ENCODE results near the gene TEDC2.
"Not testable (repeated sequence)": the region's sequence is repeated elsewhere in the genome, so short reads cannot be mapped to it uniquely, and the experiment has no call there.

Gene TEDC2

DNA sequence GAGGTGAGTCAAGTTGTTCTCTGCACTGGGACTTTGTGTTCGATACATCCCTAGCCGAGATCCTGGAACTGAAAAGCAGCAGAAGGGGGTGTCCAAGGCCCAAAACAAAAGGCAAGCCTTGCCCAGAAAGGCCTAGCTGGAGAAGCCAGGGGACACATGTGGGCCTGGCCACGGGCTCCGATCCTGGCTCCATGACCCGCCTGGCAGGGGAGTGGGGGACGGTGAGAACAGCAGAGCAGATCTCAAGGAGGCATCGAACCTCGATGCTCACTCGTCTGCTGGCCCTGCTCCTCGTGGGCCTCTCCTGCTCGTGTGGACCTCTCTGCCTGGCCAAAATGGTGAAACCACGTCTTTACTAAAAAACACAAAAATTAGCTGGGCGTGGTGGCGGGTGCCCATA lies 21.8 kb upstream of the TEDC2 start:
- no peak for DNase-seq (ENCODE audit: low spot score)

DNA sequence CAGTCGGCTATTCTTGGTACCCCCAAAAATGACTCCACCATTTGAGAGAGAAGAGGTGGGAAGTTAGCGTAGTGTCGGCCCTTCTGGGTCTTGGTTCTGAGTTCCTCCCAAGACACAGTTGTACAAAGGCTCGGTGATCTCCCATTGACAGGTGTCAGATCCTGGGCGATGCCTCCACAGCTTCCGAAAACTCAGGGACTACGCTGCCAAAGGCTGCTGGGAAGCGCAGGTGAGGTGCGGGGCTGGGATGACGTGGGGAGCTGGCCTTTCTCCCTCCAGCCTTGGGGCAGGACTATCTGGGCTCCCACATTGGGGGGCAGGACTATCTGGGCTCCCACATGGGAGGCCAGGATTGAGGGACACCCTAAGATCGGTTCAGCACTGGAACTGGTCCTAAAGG lies 20.3 kb upstream of the TEDC2 start:
- no peak for DNase-seq (ENCODE audit: low spot score)

DNA sequence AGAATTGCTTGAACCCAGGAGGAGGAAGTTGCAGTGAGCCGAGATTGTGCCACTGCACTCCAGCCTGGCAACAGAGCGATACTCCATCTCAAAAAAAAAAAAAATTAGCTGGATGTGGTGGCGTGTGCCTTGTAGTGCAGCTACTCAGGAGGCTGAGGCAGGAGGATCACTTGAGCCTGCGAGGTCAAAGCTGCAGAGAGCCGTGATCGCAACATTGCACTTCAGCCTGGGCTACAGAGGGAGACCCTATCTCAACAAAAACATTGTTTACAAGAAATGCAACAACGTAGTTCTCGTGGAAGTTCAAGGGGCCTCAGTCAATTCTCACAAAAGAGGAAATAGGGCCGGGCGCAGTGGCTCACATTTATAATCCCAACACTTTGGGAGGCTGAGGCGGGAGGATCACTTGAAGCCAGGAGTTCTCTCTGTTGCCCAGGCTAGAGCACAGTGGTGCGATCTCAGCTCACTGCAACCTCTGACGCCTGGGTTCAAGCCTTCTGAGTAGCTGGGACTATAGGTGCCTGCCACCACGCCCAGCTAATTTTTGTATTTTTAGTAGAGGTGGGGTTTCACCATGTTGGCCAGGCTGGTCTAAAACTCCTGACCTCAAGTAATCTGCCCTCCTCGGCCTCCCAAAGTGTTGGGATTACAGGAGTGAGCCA lies 18.6 kb upstream of the TEDC2 start:
- not testable (repeated sequence) for DNase-seq (ENCODE audit: low spot score)

DNA sequence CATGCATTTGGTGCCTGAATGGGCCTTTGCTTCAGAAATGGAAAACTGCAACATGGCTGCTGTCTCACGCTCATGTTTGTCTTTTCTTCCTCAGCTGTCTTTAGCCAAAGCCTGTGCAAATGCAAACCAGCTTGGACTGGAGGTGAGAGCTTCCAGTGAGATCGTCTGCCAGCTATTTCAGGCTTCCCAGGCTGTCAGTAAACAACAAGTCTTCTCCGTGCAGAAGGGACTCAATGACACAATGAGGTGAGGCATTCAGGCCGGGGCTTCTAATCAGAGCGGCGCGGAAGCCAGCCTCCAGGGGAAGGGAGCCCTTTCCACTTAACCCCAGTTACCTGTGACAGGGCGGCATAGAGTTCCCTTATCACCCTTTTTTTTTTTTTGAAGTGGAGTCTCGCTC lies 16.4 kb upstream of the TEDC2 start:
- DNase-seq (ENCODE audit: low spot score): no peak

DNA sequence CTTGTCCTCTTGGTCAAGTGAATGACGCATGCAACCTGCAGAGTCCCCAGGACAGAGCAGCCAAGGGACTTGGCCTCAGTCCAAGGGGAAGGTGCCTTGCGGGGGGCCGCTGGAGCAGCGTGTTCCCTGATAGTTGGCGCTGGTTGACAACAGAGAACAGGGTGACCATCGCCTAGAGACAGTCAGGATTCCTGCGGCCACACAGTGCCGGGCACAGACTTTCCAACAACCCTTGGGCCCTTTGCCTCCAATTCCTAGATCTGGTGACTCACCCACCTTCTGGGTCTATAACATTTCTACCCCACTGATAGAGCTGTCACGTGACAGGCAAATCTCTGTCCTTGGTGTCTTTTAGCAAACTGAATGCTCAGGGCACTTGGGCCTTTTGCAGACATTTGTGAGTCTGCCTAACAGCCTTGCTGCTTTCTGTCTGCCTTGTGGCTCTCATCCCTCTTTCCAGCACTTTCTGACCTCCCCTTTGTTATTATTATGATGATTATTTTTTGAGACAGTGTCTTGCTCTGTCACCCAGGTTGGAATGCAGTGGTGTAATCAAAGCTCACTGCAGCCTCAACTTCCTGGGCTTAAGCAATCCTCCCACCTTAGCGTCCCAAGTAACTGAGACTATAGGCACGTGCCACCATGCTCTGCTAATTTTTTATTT lies 11.9 kb upstream of the TEDC2 start:
- DNase-seq (ENCODE audit: low spot score): no peak

DNA sequence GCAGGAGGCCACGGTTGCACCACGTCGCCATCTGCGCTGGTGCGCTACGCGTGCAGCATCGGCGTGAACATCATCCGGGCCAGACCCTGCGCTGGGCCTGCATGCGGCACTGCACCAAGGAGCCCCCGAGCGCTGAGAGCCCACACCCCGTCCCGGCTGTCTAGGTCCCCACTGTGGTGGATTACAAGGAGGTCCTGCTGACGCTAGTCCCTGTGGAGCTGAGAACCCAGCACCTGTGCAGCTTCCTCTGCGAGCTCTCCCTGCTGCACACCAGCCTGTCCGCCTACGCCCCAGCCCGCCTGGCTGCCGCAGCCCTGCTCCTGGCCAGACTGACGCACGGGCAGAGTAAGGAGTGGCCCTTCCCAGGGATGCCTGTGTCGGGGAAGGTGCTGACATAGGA lies 10.8 kb upstream of the TEDC2 start:
- DNase-seq (ENCODE audit: low spot score): no peak

DNA sequence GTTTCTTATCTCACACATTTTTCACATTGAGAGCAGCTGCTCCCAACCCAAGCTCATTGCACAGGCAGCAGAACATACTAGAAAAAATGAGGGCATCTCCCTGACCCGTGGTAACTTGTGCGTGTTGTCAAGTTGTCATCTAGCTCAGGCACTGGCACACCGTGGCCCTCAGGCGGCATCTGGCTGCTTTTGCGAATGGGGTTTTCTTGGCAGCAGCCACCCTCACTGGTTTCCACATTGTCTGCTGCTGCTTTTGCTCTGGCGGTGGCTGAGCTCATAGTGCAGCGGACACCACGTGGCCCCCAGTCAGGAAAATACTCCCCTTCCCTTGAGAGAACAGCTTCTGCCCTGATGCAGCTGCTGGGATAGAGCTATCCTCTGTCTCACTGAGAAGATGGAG lies 9.4 kb upstream of the TEDC2 start:
- DNase-seq (ENCODE audit: low spot score): no peak

DNA sequence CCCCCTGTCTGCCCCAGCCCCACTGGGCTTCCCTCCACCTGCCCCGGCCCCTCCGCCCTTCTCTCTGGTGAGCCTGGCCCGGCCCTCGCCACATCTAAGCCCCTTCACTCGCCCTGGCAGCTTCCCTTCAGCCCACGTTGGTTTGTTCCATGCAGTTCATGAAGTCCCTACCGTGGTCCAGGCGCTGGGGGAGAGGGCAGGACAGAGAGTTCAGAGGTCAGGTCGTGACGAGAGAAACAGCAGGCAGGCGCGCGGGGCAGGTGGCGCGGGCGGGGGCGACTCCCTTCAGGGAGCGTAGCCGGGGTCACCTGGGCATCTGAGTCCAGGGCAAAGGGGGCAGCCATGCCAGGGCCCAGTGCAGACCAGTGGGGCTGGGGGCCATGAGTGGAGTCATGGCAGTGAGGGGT lies 8.9 kb upstream of the TEDC2 start:
- DNase-seq (ENCODE audit: low spot score): no peak

DNA sequence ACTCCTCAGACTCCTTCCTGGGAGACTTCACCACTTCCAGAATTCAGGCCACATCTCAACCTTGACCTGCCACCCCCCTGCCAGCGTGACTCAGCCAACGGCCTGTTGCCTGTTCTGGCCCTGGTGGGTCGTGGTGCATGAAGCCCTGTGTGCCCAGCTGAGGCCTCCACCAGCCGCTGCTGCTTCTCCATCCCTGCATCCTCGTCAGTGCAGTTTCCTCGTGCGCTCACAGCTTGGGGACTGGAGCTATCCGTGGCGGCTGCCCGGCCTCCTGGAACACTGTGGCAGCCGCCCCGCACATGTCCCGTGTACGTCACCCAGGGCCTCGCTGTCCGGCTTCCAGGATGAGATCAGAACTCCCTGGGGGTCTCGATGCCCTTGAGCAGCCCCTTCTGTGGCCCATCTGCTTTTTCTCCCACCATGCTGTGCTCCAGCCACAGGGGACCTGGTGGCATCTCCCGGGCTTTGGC lies 8.0 kb upstream of the TEDC2 start:
- DNase-seq (ENCODE audit: low spot score): no peak

DNA sequence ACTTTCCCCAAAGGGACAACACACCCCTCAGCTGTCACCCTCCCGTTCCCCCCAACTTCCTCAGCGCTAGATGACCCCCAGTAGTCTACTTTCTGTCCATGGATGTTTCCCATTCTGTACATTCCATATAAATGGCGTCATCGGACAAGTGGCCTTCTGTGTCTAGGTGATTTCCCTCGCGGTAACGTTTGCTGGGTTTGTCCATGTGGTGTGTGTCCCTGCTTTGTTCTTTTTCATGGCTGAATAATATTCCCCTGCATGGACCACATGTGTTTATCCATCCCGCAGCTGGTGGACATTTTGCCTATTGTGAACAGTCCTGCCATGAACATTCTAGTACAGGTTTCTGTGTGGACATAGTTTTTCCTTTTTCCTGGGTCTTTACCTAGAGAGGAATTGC lies 7.3 kb upstream of the TEDC2 start:
- DNase-seq (ENCODE audit: low spot score): no peak

DNA sequence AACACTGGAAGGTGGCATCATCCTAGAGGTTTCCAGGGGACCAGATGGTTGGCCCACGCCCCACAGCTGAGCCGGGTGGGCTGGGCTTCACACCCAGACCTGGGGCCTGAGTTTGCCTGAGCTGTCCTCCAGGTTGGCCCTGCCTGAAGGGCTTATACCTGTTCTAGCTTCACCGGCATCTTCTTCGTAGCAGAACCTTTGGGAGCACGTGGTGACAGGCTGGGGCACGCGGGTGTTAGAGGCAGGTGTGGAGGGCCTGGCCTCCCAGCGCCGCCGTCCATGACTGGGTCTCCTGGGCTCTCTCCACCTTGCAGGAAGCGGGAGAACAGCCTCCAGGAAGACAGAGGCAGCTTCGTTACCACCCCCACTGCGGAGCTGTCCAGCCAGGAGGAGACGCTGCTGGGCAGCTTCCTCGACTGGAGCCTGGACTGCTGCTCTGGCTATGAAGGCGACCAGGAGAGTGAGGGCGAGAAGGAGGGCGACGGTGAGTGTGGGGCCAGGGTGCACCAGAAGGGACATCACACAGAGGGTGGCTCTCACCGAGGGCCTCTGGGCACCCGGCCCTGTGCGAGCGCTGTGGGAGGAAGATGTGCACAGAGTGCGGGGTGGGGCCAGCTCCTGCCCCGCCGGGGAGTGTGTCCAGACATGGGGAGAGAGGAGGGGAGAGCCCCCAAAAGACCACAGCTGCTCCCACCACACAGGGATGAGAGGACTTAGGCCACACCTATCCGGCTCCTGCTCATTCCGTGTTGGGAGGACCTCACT lies 4.6 kb upstream of the TEDC2 start:
- DNase-seq (ENCODE audit: low spot score): no peak

DNA sequence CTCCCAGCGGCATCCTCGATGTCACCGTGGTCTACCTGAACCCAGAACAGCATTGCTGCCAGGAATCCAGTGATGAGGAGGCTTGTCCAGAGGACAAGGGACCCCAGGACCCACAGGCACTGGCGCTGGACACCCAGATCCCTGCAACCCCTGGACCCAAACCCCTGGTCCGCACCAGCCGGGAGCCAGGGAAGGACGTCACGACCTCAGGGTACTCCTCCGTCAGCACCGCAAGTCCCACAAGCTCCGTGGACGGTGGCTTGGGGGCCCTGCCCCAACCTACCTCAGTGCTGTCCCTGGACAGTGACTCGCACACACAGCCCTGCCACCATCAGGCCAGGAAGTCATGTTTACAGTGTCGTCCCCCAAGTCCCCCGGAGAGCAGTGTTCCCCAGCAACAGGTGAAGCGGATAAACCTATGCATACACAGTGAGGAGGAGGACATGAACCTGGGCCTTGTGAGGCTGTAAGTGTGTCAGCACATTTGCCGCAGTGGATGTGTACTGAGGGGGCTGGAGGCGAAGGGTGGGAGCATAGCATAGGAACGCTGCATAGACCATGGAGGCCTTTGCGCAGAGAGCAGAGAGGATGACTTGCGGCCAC lies 3.3 kb upstream of the TEDC2 start:
- DNase-seq (ENCODE audit: low spot score): no peak

DNA sequence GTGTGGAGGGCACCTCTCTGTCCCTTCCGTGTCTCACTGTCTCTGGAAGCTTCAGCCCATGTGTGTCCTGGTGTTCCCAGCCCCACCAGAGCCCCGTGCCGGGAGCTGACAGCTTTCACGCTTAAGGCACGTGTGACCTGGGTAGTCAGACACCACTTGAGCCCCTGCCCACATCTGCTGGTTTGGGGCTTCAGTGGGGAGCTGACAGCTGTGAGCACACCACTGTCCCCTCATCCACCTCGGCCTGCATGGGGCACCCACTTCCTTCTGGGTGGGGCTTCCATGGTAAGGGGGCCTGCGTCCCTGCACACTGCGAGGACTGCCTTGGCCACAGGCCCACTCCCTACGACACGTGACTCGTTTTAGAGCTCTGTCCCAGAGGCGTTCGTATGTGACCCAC lies 2.6 kb upstream of the TEDC2 start:
- DNase-seq (ENCODE audit: low spot score): no peak

DNA sequence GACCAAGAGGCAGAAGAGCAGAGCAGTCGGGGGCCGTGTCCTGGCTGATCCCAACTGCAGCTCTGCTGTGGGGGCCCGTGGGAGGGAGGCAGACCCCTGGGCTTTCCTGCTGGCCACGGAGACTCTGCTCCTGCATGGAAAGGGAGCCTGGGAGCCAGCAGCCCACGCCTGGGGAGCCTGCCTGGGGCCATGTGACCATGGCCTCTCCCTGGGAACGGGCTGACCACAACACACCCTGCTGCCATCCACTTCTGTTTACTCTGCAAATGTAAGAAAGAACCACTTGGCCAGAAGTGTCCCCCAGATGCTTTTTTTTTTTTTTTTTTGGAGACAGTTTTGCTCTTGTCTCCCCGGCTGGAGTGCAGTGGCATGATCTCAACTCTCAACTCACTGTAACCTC lies 2.0 kb upstream of the TEDC2 start:
- no peak for DNase-seq (ENCODE audit: low spot score)

DNA sequence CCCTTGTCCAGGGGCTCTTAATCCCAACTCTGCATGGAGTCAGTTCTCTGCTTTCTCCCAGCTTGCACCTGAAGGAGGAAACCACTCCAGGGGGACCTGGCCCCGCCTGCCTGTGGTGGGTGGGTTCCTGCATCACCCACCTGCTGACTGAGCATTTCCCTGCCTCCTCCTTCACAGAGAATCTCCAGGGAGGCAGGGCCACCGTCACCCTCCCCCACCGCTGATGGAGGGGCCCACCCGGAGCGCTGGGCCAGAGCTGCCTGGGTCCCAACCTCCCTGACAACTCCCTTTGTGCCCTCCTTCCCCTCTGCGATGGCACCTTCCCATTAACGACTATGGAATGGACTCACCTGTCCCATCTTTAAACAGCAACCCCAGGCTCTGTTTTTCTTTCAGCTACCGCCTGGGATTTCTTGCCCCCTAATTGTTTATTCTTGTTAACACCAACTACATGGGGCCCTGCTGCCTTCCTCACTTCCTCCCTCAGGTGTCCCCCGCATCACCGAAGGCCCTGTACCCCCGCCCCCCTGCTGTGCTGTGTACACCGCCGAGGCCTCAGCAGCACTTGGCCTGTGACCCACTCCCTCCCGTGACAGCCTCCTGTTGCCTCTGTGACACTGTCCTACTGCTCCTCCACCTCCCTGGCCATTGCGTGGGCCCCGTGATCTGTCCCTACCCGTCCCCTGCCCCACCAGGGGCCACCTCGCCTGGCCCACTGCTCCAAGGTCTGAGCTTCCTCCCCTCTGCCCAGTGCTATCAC lies 842 bp upstream of the TEDC2 start:
- no peak for DNase-seq (ENCODE audit: low spot score)

DNA sequence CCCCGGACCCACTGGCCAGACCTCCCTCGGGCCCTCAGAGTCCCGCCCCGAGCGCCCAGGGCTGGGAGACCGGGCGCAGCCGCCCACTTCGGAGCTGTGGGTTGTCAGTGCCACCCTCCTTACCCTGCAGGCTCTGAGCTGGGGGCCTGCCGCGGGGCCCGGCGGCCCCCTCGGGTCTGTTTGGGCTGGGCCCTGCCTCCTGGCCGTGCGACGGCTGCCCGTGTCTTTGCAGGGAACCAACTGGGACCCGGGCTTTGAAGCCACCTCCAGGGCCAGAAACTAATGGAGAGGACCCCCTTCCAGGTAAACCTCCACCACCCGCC lies 443 bp downstream of the TEDC2 start:
- DNase-seq (ENCODE audit: low spot score): no peak

DNA sequence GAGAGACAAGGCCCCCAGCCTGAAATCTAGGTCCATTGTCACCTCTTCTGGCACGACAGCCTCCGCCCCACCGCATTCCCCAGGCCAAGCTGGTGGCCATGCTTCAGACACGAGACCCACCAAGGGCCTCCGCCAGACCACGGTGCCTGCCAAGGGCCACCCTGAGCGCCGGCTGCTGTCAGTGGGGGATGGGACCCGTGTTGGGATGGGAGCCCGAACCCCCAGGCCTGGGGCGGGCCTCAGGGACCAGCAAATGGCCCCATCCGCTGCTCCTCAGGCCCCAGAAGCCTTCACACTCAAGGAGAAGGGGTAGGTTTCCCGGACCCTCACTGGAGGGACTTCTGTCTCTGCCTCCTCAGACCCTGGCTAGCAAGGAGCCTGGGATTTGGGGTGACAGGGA lies 1.0 kb downstream of the TEDC2 start:
- no peak for DNase-seq (ENCODE audit: low spot score)

DNA sequence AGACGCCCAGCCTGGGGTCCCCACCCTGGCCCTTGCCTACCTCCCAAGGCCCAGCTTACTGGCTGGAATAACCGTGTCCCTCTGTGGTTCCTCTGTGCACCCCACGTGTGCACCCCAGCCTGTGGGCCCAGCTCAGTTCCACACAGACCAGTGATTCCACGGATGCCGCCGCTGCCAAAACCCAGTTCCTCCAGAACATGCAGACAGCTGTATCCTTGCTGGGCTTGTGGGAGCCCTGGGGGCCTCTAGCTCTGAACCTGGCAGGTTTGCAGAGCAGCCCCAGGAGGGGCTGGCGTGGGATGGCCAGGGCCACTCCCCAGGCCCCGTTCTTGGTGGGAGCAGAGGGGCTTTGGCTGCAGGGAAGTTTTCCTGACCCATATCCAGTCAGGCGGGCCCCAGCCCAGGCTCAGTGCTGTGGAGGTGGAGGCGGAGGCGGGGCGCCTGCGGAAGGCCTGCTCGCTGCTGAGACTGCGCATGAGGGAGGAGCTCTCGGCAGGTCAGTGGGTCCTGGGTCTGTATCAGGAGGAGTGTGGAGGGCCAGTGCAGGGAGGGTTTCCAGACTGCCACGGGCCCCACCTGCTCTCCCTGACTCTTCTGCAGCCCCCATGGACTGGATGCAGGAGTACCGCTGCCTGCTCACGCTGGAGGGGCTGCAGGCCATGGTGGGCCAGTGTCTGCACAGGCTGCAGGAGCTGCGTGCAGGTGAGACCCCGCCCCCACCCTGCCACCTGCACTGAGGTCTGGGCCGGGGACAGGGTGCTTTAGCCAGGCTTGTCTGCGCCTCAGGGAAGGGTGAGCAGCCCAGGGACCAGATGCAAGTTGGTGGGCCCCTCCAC lies 2.3 kb downstream of the TEDC2 start:
- DNase-seq (ENCODE audit: low spot score): no peak

DNA sequence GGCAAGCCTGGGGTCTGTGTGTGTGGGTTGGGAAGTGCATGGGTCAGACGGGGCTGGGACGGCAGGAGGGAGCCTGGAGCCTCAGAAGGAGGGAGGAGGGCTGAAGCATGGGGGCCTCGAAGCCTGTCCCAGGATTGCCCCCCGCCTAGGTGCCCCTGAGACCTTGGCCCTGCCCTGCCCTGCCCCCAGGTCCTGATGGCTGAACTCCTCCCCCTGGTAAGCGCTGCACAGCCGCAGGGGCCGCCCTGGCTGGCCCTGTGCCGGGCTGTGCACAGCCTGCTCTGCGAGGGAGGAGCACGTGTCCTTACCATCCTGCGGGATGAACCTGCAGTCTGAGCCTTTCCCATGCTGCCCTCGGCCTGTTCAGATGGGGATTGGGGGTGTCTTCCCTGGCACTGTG lies 4.4 kb downstream of the TEDC2 start:
- DNase-seq (ENCODE audit: low spot score): no peak

DNA sequence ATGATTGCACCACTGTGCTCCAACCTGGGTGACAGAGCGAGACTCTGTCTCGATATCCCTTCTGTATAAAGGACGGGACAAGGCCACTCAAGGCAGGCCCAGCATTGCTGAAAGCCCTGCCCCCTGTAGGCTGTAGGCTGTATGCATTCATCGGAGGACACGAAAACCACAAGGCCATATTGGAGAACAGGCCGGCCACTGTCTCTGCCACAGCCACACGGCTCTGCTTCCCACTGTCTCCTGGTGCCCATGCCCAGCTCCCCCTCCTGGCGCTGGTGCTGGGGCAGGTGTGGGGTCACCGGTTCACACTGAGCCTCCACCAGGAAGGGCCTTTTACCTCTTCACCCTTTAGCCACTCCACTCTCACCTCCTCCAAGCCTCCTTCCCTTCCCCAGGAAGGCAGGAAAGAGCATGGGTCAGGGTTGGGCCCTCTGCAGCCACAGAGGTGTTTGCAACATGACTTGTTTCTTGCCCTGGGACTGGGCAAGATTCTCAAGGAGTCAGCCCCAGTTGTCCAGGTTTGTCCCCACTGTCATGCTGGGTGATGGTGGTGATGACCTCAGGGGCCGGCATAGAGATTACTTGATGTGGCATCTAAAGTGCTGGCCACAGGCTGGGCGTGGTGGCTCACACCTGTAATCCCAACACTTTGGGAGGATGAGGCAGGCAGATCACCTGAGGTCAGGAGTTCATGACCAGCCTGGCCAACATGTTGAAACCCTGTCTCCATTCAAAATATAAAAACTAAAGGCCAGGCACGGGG lies 5.9 kb downstream of the TEDC2 start:
- no peak for DNase-seq (ENCODE audit: low spot score)

Data from HuH-7 (cell line).